ENCODE results near the gene DNASE1. TPM values are rescaled to one million over a fixed set of nuclear protein-coding genes. Genes with fewer than 3 reads are reported as not detected.

The DNASE1 gene
- total RNA-seq, 4 donors from 2014 or later: 2.5 to 7.3 (median 3.5) TPM

GRCh38 chr16:3625331-3625730 is 29.2 kb upstream of the DNASE1 start:
- DNase-seq (no peak), ATAC-seq (no peak)
- in situ Hi-C loops (cut with MboI; ENCODE audit: low sequenced_read_pairs in 4 of 4) (no loop called here), intact Hi-C loops (cut with DNase I; ENCODE audit: low total_unique reads) (no loop called here)
- no peaks in the 10 kb centered on the region for H3K4me1 ChIP-seq
- no peak for TF ChIP-seq CTCF (IDR thresholded peaks at IDR 0.05 in 4 of 5, conservative IDR thresholded peaks at IDR 0.05 in 1 of 5)
- no peak for TF ChIP-seq POLR2A (IDR thresholded peaks at IDR 0.05)
- H3K9me3 ChIP-seq: no peaks in the 10 kb centered on the region
- H3K27ac ChIP-seq: no peak overlapping the region
- H3K36me3 ChIP-seq: no peaks in the 10 kb centered on the region
- H3K4me3 ChIP-seq: no peak overlapping the region
- no peaks in the 10 kb centered on the region for H3K27me3 ChIP-seq

DNA sequence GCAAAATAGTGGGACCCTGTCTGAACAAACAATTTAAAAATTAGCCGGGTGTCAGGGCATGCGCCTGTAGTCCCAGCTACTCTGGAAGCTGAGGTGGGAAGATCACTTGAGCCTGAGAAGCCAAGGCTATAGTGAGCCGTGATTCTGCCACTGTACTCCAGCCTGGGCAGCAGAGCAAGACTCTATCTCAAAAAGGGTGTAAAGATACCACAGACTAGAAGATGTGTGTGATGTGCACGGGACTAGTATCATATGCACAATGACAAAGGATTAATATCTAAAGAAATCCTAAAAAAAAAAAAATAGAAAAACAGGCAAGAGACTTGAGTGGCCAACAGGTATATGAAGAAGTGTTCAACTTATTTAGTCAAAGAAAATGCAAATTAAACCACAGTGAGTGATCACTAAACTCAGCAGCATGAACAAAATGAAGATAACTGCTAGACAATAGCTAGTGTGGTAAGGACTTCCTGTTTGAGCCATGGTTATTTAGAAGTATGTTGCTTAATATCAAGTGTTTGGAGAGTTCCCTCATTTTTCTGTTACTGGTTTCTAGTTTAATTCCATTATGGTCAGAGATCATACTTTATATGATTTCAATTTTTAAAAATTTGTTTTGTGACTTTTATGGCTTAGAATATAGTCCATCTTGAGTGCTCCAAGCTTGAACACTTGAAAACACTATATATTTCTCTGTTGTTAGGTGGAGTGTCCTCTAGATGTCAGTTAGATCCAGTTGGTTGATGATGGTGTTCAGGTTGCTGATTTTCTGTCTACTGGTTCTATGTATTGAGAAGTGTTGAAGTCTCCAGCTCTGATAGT is 28.4 kb upstream of the DNASE1 start:
- DNase-seq: no peak
- no peak for ATAC-seq
- Histone ChIP-seq H3K27me3 (no peaks in the 10 kb centered on the region), H3K36me3 (no peaks in the 10 kb centered on the region), H3K27ac (no peak overlapping the region), H3K4me1 (no peaks in the 10 kb centered on the region), H3K9me3 (no peaks in the 10 kb centered on the region), H3K4me3 (no peak overlapping the region)
- intact Hi-C loops (cut with DNase I; ENCODE audit: low total_unique reads) (no loop called here), in situ Hi-C loops (cut with MboI; ENCODE audit: low sequenced_read_pairs in 4 of 4) (no loop called here)
- TF ChIP-seq POLR2A (IDR thresholded peaks at IDR 0.05) (no peak), CTCF (IDR thresholded peaks at IDR 0.05 in 4 of 5, conservative IDR thresholded peaks at IDR 0.05 in 1 of 5) (no peak)

- TF ChIP-seq CTCF (IDR thresholded peaks at IDR 0.05 in 4 of 5, conservative IDR thresholded peaks at IDR 0.05 in 1 of 5) (no peak), POLR2A (IDR thresholded peaks at IDR 0.05) (no peak)
- ATAC-seq: no peak
- intact Hi-C loops (cut with DNase I; ENCODE audit: low total_unique reads): no loop called here
- no peaks in the 10 kb centered on the region for H3K9me3 ChIP-seq
- H3K27me3 ChIP-seq: no peaks in the 10 kb centered on the region
- in situ Hi-C loops (cut with MboI; ENCODE audit: low sequenced_read_pairs in 4 of 4): no loop called here
- no peaks in the 10 kb centered on the region for H3K4me1 ChIP-seq
- H3K27ac ChIP-seq: no peak overlapping the region
- H3K36me3 ChIP-seq: no peaks in the 10 kb centered on the region
- no peak for DNase-seq
- H3K4me3 ChIP-seq: no peak overlapping the region
Observed at GRCh38 chr16:3637371-3637923, 17.0 kb upstream of the DNASE1 start.

GRCh38 chr16:3638916-3639644 is 15.4 kb upstream of the DNASE1 start:
- Histone ChIP-seq H3K36me3 (no peaks in the 10 kb centered on the region), H3K27ac (no peak overlapping the region), H3K9me3 (no peaks in the 10 kb centered on the region), H3K4me1 (no peaks in the 10 kb centered on the region), H3K27me3 (no peaks in the 10 kb centered on the region), H3K4me3 (no peak overlapping the region)
- intact Hi-C loops (cut with DNase I; ENCODE audit: low total_unique reads) (no loop called here), in situ Hi-C loops (cut with MboI; ENCODE audit: low sequenced_read_pairs in 4 of 4) (no loop called here)
- DNase-seq (no peak), ATAC-seq (no peak)
- TF ChIP-seq CTCF (IDR thresholded peaks at IDR 0.05 in 4 of 5, conservative IDR thresholded peaks at IDR 0.05 in 1 of 5): no peak
- TF ChIP-seq POLR2A (IDR thresholded peaks at IDR 0.05): no peak

Measured in gastrocnemius medialis (tissue), 4 donors.